ENCODE data around the gene TAOK2. TPM values are rescaled to one million over a fixed set of nuclear protein-coding genes. Genes with fewer than 3 reads are reported as not detected.

TAOK2 gene
- total RNA-seq, 1 experiment from 2014 or later: 99.4 TPM

DNA sequence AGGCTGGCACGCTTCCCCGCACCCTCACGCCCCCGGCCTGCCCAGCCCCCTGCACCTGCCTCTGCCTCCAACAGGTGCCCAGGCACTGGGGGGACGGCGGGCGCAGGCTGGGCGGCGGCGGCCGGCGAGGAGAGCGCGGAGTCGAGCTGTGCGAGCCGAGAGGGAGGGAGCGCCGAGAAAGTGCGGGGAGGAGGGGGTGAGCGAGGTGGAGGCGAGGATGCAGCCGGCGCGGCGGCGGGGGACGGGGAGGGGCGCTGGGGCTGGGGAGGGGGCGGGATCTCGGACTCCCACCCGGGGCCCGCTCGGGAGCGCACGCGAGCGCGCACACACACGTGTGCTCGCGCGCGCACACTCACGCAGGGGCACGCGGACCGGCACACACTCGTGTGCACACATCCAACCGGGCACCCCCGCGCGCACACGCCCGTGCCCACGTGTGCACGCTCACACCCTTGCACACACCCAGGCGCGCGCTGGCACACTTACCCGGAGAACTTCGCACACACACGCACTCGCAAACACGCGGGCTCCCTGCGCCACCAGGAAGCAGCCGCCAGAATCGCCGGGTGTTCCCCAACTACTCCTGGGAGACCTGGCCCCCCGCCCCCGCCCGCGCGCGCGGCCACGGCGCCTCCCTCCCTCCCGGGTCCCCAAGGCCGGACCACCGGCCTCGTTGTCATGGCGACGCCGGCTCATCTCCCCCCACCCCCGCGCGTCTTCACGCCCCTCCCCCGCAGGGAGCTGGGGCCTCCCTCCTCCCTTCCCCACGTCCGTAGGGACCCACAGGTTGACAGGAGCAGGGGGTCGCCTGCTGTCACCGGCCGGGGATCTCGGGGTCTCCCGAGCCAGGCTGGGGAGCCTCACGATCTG lies 37.4 kb downstream of the TAOK2 start, which contains the start of gene DOC2A:
TSS of gene DOC2A (minus strand) at position 184 of the 870 bp plus-strand sequence. CDS start 805 bp downstream, outside the sequence.
- TF ChIP-seq, protein P1, sequence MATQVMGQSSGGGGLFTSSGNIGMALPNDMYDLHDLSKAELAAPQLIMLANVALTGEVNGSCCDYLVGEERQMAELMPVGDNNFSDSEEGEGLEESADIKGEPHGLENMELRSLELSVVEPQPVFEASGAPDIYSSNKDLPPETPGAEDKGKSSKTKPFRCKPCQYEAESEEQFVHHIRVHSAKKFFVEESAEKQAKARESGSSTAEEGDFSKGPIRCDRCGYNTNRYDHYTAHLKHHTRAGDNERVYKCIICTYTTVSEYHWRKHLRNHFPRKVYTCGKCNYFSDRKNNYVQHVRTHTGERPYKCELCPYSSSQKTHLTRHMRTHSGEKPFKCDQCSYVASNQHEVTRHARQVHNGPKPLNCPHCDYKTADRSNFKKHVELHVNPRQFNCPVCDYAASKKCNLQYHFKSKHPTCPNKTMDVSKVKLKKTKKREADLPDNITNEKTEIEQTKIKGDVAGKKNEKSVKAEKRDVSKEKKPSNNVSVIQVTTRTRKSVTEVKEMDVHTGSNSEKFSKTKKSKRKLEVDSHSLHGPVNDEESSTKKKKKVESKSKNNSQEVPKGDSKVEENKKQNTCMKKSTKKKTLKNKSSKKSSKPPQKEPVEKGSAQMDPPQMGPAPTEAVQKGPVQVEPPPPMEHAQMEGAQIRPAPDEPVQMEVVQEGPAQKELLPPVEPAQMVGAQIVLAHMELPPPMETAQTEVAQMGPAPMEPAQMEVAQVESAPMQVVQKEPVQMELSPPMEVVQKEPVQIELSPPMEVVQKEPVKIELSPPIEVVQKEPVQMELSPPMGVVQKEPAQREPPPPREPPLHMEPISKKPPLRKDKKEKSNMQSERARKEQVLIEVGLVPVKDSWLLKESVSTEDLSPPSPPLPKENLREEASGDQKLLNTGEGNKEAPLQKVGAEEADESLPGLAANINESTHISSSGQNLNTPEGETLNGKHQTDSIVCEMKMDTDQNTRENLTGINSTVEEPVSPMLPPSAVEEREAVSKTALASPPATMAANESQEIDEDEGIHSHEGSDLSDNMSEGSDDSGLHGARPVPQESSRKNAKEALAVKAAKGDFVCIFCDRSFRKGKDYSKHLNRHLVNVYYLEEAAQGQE (IDR thresholded peaks at IDR 0.05; ENCODE audit: insufficient read depth in 1 of 2, low read depth in 2 of 2, low read length in 1 of 2): no peak
- TF ChIP-seq POLR2AphosphoS5 (IDR thresholded peaks at IDR 0.05; ENCODE audit: low read depth, low read length): no peak
- TF ChIP-seq TCF7L2 (IDR thresholded peaks at IDR 0.05; ENCODE audit: low read depth, low read length): no peak
- no peak for TF ChIP-seq SIN3A (IDR thresholded peaks at IDR 0.05; ENCODE audit: borderline replicate concordance, insufficient read depth, low read depth, low read length)
- TF ChIP-seq, protein P2, sequence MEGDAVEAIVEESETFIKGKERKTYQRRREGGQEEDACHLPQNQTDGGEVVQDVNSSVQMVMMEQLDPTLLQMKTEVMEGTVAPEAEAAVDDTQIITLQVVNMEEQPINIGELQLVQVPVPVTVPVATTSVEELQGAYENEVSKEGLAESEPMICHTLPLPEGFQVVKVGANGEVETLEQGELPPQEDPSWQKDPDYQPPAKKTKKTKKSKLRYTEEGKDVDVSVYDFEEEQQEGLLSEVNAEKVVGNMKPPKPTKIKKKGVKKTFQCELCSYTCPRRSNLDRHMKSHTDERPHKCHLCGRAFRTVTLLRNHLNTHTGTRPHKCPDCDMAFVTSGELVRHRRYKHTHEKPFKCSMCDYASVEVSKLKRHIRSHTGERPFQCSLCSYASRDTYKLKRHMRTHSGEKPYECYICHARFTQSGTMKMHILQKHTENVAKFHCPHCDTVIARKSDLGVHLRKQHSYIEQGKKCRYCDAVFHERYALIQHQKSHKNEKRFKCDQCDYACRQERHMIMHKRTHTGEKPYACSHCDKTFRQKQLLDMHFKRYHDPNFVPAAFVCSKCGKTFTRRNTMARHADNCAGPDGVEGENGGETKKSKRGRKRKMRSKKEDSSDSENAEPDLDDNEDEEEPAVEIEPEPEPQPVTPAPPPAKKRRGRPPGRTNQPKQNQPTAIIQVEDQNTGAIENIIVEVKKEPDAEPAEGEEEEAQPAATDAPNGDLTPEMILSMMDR (IDR thresholded peaks at IDR 0.05): no peak
- ChIA-PET POLR2A (interaction anchor here (0.6 kb wide), 2 partner anchors 123 to 191 kb away, joined by 6 to 8 read pairs; no protein-coding TSS in a partner anchor), CTCF (interaction anchor here (0.6 kb wide), 1 partner anchor 1030 kb away, joined by 3 read pairs; no protein-coding TSS in a partner anchor)
- H3K9me3 ChIP-seq (ENCODE audit: control insufficient read depth, insufficient read depth, low read depth, low read length): no peaks in the 10 kb centered on the region
- no peak within 1 kb of the TSS for H3K27ac ChIP-seq (ENCODE audit: low read length)
- H3K36me3 ChIP-seq (ENCODE audit: control insufficient read depth, insufficient read depth, low read length): no peaks in the 10 kb centered on the region
- no peak for DNase-seq (ENCODE audit: low read depth, low spot score)
- in situ Hi-C loops (cut with HindIII; ENCODE audit: low pct_unique_long_range_greater_than_20kb, low sequenced_read_pairs): no loop called here
- BruUV-seq (replicated peaks): no TSS peak
- H3K4me3 ChIP-seq (ENCODE audit: low read depth in 2 of 2, low read length in 2 of 2): peak within 1 kb of the TSS; percentile 40 to 51
- intact Hi-C loops (cut with micrococcal nuclease; ENCODE audit: unreplicated experiment): no loop called here
- ATAC-seq: peak; percentile 67
- H3K4me1 ChIP-seq (ENCODE audit: control insufficient read depth, insufficient read depth, low read length): no peaks in the 10 kb centered on the region
- H3K27me3 ChIP-seq (ENCODE audit: control insufficient read depth, insufficient read depth, low read length): no peaks in the 10 kb centered on the region

DNA sequence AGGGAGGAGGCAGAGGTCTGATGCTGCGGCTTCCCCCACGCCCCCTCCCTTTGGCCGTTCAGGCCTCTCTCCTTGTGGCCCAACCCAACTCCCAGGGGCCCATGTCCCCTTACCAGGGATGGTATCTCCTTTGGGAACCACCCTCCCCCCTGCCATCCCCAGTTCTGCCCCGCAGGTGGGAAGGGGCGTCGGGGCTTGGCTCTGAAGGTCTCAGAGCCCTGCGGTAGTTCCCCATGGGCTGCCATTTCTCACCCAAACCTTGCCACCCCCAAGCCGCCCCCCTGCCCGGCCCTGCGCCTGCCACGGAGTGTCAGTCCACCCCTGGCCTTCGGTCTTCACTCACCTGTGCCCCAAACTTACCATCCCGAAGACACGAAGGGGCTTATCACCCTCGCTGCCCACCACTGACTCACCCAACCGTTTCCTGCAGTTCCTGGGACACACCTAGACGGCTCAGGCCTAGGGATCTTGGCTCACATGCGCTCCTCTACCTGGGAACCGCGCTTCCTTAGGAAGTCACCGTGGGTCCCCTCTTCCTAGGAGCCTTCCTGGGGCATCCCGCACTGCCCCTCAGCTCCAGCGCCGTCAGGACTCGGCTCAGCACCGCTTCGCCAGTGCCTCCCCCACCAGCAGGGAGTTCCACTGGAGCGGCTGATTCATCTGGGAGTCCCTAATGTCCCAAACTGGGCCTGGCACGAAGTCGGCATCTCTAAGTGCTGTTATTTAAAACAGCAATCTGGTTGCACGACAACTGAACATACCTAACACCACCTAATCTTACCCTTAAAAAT lies 38.2 kb downstream of the TAOK2 start:
- in situ Hi-C loops (cut with HindIII; ENCODE audit: low pct_unique_long_range_greater_than_20kb, low sequenced_read_pairs): no loop called here

More for the DNA sequence above, 38.2 kb downstream of the TAOK2 start:
- Histone ChIP-seq H3K4me3 (ENCODE audit: low read depth in 2 of 2, low read length in 2 of 2) (peak overlapping the region in 1 of 2 experiments; percentile 51; a peak in 1 of 4 replicates), H3K27me3 (ENCODE audit: control insufficient read depth, insufficient read depth, low read length) (no peaks in the 10 kb centered on the region), H3K36me3 (ENCODE audit: control insufficient read depth, insufficient read depth, low read length) (no peaks in the 10 kb centered on the region), H3K4me1 (ENCODE audit: control insufficient read depth, insufficient read depth, low read length) (no peaks in the 10 kb centered on the region), H3K27ac (ENCODE audit: low read length) (no peak overlapping the region), H3K9me3 (ENCODE audit: control insufficient read depth, insufficient read depth, low read depth, low read length) (no peaks in the 10 kb centered on the region)
- no TSS peak for BruUV-seq (replicated peaks)
- no peak for DNase-seq (ENCODE audit: low read depth, low spot score)
- ATAC-seq: no peak
- intact Hi-C loops (cut with micrococcal nuclease; ENCODE audit: unreplicated experiment): no loop called here
- ChIA-PET POLR2A (interaction anchor here (0.6 kb wide), 3 partner anchors 41 to 192 kb away, joined by 3 to 8 read pairs (median 6); no protein-coding TSS in a partner anchor), CTCF (interaction anchor here (0.6 kb wide), 1 partner anchor 1031 kb away, joined by 3 read pairs; no protein-coding TSS in a partner anchor)
- TF ChIP-seq, protein P1 (IDR thresholded peaks at IDR 0.05; ENCODE audit: insufficient read depth in 1 of 2, low read depth in 2 of 2, low read length in 1 of 2): no peak
- no peak for TF ChIP-seq POLR2AphosphoS5 (IDR thresholded peaks at IDR 0.05; ENCODE audit: low read depth, low read length)
- TF ChIP-seq, protein P2 (IDR thresholded peaks at IDR 0.05): no peak
- no peak for TF ChIP-seq SIN3A (IDR thresholded peaks at IDR 0.05; ENCODE audit: borderline replicate concordance, insufficient read depth, low read depth, low read length)
- no peak for TF ChIP-seq TCF7L2 (IDR thresholded peaks at IDR 0.05; ENCODE audit: low read depth, low read length)

Data from Panc1 (cell line).